Measurements from ENCODE around the gene ZFAND5.

The ZFAND5 gene

DNA sequence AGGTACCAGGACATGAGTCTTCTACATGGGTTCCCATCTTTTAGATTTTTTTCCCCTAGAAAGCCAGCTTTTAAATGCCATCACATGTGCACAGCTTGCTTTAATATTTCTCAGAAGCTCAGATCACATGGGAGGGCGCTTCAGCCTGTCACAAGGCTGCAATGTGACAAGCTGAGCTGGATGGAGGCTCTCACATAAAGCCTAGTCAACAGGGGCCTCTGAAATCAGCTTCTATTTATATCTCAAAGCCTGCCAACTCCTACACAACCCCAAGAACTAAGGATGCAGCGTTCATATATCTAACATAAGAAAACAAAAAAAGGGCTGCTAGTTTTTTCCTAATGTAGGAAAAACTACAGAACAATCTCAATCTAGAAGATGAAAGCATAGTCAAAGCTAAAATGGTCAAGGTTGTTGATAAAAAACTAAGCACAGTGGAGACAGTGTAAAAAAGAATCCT is 2.3 kb downstream of the ZFAND5 start:
- DNase-seq, result peak; percentile 26

DNA sequence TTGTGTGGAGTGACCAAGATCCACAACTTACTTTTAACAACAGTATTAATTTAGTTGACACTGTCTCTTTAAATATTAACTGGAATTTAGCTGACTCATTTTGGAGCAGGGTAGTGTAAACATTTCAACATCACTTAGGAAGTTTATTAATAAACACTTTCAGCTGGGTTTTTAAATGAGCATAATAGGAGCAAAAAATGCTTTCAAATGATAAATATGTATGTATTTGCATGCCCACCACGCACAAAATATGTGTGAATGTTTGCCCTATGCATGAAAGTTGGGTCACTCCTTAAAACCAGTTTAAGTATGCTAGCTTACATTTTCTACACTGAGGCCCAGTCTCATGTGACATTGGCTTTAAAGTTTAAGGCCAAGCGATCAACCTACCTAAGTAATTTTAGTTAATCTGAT is 2.9 kb downstream of the ZFAND5 start:
- no peak for DNase-seq

DNA sequence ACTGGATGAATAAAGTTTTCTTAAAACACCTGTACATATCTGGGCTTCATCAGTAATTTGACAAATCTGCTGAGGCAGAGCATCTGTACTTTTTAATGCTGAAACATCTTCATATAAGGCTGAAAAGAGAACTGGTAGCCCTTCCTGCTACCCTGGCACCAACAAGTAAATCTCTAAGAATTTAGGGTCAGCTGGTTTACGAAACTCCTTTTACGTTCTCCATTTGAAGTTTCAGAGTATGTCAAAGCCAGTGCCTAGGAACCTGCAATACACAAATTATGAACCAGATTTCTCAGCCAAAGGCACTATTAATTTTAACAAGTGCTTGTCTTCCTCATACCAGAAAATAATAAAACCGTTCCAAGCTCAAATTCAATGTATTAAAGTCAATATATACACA is 3.8 kb downstream of the ZFAND5 start:
- no peak for DNase-seq

DNA sequence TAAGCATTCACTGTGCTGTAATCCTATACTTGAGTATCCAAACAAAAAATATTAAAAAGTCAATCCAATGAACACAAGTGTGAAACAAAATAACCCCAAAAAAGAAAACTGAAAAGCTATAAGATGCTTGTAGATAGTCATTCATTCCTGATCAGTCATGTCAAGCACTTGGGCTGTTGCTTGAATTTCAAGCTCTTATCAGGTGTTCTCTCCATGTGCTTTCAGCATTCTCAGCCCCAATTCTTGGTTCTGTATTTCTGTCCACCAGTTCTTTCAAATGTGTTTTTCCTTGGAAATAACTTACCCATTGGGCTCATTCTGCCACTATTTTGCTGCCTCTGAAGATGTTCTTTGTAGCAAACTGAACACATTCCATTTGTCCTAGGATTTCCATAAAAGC is 4.7 kb downstream of the ZFAND5 start:
- DNase-seq, result no peak

DNA sequence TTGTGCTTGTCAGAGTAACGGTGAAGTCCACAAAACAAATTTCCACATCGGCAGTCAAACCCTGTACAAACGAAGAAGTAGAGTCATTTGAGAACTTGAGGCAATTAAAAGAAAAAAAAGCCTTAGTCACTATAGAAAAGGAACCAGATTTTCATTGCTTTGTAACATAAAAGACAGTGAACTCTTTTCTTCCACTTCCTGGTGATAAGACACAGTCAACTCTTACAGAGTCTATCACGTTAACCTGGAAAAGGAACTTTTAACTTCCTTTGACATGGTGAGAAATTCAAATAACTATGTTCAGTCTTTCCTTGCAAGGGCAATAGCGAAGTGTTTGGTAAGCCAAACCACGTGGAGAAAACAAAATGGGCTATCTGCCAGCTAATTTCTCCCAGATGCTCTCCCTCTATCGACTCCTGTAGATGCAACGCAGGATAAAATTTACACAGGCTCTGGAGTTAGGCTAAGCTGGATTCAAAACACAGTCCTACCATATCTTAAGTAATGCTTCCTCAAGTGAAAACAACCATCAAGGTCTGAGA is 8.9 kb downstream of the ZFAND5 start:
- no peak for DNase-seq

DNA sequence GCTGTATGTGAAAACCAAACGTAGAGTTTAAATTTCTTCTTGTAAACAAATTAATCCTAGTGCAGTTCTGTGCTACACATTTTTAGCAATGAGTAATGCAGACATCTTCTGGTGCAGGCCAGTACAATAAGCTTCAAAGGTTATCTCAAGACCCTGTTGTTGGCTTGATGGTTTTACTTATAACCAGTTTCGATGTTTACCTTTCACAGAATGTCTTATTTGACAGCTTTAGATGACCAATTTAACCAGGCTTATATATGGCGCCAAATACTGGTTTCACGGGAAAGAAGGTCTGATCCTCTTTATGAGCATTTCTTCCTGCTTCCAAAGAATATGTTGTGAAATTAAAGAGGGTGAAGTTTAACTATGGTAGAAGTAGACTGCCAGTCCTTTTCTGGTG is 9.9 kb downstream of the ZFAND5 start:
- DNase-seq, result no peak

DNA sequence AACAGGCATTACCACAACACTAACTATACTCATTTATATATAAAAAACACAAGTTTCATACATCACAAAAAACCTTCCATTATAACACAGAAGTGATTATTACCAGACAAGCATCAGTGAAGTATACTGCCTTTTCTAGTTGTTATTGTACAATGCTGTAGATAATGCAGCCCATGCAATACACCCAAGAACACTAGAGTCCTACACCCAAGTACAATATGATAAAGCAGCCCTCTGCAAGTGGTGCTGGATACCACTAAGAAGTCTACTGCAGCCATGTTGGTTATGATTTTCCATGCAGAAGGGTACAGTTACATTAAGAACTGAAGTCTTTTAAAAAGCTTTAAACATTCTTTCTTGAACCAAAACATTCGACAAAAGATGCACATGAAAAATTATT is 10.3 kb downstream of the ZFAND5 start:
- no peak for DNase-seq

DNA sequence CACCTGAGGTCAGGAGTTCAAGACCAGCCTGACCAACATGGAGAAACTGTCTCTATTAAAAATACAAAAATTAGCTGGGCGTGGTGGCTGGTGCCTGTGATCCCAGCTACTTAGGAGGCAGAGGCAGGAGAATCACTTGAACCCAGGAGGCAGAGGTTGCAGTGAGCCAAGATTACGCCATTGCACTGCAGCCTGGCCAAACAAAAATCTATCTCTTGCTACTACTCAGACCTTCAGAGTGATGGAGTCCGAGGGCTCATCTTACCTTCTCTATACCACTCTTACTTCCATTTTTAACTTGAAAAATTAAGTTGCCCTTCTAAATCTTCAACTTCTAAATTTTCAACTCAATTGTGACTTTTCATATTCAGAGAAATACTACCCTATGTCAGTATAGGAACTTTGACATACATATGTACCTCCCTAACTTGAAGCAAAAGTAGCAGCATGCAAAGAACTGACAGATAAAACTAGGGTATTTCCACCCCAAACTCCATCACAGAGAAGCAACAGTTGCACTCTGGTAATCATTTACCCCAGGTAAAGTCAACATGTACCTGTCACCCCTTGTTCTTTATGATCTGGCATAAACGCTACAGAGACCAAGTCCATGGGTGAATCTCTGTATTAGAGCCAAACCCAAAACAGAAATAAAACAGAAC is 11.4 kb downstream of the ZFAND5 start:
- DNase-seq, result no peak

DNA sequence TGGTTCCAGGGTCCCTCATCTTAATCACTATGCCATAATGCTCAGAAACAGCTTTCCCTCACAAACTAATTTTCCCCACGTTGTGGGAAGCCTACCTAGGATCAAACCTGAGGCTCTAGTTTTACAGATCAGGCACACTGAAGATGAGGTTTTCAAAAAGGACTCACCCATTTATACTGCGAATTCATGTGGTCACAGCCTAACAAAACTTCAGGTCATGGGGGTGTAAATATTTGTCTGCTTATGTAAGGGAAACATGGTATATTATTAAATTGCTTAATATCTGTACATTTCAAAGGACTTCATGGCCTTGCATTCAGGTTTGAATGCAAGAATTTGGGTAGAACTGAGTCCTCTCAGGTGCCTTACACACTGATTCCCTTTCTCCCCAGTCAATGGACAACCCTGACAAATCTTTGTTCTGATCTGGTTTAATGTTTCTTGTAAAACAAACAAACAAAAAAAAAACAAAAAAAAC is 12.1 kb downstream of the ZFAND5 start:
- no peak for DNase-seq

DNA sequence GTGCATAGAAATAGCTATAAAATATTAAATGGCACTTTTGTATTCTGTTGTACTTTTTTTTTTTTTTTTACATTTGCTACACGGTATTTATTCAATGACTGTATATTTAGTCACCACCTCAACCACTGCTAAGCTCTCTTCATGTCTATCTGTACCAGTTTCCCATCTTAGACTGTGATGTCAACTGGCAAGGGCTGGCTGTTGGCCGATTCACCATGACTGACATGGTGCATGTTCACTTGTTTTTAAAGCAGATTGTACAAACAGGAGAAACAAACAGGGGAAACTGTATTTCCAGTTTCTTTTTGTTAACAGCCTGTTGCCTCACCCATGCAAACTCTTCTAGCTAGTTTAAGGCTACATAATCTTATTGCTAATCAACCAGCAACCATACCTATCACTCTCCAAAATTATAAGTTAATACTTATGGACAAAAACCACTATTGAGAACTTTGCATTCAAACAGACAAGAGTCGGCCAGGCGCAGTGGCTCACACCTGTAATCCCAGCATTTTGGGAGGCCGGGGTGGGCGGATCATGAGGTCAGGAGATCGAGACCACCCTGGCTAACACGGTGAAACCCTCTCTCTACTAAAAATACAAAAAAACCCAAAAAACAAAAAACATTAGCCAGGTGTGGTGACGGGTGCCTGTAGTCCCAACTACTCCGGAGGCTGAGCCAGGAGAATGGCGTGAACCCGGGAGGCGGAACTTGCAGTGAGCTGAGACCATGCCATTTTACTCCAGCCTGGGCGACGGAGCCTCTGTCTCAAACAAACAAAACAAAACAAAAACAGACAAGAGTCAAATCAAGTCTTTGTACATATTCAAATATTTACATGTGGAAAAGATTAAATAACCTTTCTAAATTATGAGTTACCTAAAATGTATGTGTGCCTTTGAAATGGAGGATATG is 13.2 kb downstream of the ZFAND5 start:
- DNase-seq, result no peak

DNA sequence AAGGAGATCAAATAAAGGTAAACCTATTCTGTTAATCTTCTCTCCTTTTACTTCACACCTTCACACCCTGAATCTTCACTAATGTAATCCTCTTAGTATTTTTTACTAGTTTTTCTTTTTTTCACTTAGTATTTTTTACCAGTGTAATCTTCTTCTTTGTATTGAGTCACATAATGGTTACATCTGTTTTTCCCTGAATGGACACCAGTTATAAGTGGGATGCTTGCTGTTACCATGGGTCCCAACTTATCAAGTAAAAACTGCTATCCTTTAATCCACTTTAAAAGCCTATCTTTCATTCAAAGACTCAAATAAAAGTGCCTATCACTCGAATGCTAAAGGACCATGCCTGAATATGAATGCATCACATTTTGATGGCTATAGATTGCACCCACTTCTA is 15.1 kb downstream of the ZFAND5 start:
- DNase-seq, result no peak

DNA sequence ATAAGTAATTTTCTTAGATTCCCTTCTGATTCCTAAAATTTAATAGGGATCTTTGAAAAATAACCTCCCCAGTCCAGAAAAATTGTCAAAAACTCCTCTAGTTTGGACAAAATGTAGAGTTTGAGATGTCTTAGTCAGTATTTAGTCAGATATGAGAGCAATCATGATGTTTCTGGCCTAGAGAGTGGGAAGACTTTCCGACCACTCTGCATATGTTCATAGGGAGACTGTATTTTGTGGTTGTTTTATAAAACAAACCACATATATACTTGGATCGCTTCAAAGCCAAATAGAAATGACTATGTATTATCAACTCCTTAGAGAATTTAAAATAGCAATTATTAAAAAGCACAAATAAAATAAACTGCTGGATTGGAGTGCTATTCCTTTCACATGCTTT is 15.8 kb downstream of the ZFAND5 start:
- no peak for DNase-seq

DNA sequence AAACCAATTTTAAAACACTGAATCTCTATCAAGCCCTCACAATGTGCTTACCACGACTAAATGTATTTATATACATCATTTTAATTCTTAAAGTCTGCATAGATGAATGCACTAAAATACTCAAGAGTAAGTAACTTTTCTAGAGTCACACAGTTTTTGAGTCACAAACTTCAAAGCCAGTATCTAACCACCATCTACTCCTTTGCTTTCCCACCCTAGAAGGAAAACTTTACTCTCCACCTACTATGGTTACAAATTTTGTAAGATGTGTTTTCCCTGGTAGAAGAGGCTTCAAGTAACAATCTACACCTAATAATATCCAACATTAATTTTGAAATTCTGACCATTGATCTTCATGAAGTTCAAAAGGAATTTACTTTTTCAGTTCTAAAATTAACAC is 18.7 kb downstream of the ZFAND5 start:
- no peak for DNase-seq

DNA sequence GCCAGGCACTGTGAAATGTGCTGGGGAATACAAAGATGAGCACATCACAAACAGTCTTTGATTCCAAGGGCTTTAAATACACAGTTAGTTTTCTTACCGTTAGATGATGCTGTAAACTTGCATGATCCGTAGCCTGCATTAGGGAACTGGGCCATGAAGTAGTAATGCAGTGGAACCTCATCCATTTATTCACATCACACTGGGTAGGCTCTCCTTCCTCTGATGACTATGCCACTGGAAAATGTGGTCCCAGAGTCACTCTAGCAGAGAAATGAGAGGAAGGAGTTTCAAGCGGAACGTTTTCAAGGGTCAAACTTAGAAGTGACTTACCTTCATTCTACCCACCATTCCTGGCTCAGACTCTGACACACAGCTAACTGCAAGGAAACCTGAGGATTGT is 26.4 kb downstream of the ZFAND5 start:
- no peak for DNase-seq

DNA sequence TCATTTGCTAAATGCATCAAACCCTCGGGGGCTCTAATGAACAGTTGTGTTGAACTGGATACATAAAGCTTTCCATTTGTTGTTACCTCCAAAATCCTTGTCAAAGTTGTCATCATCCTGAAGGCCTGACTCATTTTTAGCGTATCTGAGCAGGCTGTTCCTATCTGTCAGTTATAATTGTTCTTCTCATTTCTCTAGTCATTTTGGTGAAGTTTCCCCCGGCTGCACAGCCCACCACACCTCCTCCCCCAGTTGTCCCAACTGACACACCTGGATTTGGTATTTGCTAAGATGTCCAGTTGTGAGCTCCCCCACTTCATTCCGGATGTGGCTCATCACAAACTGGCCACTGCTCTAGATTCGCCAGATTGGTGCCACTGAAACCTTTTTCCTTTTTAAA is 27.7 kb downstream of the ZFAND5 start:
- DNase-seq, result no peak

DNA sequence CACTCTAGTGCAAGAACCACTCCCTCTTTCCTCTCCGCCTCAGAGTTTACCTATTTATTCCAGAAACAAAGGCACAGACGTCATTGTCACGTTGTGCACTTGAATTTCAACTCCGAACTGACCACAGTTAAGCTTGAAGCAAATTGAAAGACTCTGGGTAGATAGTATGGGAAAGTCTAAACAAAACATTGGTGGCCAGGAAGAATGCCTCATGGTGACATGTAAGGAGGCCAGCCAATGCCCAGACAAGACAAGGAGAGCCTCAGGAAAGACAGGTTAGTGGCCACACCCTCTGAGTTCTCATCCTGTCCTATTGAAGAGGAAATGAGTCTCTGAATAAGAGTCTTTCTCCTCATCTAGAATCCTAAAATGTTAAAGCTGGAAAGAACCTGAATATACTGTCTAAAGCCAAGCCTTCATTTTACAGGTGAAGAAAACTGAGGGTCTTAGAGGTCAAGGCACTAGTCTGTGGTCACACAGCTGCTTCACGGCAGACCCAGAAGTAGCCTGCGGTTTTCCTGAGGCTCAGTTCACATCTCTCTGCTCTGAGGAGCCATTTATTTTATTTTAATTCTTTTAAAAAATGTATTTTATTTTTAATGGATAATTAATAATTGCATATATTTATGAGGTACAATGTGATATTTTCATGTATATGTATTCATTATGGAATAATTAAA is 30.2 kb downstream of the ZFAND5 start:
- DNase-seq, result no peak

DNA sequence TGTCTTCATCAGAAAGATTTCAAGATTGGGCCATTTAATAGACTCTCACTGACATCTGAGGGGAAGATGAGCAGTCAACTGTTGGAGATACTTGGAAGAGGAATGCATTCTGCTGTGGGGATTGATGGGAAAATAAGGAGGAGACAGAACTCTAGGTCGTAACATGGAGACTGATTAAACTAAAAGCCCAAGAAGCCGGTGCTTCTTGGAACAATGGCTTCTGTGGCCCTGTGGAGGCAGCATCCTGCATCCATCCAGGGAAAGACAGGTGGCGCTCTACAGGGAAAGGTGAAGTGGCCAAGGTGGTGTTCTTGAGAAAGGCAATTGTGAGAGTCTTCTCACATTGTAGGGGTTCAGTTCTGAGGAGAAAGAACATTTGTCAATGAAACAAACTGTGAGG is 31.3 kb downstream of the ZFAND5 start:
- no peak for DNase-seq

DNA sequence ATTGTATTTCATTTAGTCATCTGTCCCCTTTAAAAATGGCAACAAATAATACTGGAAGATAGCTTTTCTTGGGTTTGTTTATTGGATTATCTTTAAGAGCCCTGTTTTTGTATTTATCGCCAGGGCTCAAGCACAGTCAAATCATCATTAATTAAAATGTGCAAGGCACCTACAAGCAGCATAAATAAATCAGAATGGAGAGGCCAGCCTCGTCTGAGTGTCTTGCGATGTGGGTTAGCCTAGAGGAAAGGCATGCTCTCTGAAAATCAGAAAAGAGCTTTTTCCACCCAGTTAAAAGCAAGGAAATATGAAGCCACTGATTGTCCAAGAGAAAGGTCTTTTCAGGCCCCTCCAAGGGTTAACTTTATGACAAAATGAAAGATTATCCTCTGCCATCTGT is 31.8 kb downstream of the ZFAND5 start:
- DNase-seq, result no peak

DNA sequence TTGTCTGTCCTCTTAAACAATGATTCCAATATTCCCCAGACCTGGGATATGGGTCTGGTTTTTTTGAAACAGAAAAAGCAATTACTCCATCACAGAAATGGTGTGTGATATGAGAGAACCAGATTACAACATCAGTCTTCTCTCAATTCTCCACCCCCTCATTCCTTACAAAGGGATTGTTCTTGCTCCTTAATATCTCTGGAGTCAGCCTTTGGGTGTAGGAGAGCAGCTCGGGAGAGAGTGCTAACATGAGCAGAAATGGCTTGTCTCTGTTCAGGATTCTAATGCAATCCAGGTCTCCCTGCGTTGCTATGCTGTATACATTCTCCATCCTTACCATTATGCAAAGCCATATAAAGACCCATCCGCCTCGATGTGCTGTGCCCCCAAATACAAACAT is 32.7 kb downstream of the ZFAND5 start:
- DNase-seq, result no peak

DNA sequence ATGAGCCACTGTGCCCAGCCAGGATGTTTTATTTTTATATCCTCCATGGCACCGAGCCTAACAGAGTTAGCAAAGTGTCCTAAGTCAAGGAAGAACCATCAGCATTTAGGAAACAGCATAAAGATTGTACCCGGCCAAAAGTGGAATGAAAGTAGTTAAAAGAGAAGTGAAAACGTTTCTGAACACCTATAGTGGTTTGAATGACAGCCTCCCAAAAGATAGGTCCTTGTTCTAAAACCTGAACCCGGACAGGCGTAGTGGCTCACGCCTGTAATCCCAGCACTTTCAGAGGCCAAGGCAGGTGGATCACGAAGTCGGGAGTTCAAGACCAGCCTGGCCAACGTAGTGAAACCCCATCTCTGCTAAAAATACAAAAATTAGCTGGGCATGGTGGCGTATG is 37.4 kb downstream of the ZFAND5 start:
- DNase-seq, result no peak

DNA sequence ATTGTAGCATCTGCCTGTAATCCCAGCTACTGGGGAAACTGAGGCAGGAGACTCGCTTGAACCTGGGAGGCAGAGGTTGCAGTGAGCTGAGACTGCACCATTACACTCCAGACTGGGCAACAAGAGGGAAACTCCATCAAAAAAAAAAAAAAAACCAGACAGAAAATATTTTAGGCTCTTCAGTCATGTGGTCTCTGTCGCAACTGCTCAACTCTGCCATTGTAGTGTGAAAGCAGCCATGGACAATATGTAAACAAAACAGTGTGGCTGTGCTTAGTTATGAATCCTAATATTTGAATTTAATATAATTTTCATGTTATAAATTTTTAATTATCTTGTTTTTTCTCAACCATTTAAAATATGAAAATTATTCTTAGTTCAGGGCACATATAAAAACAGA is 38.4 kb downstream of the ZFAND5 start:
- DNase-seq, result no peak

DNA sequence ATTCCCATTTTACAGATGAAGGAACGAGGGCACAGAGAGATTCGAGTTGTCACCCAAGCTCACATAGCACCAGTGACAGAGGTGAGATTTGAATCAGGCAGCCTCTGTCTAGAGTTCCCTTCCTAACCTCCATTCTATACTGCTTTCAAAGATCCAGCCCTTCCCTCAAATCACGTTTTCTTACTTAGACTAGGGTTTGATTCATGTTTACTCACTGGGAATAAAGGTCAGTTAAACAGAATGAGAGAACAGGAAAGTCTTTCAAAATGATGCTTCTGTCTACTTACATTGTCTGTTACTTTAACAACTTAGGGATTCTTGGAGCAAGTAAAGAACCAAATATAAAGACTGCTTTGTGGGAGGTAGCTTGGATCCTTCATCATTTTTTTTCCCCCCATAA is 40.0 kb downstream of the ZFAND5 start:
- no peak for DNase-seq

DNA sequence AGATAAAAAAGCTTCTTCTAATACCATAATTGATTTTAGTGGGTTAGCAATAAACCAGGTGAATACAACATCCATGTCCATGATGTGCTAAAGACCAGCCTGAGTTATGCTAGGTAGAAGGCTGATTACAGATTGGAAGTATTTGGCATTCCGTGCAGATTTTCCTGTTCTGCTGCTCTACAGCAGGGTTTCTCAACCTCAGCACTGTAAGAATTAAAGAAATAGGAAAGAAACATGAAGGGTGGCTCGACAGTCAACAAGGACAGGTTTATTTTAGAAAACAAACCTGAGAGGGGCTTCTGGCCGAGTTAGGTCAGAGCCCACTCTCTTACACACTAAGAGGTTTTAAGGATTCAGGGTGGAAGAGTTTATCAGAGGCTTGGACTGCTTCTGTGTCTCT is 42.3 kb downstream of the ZFAND5 start:
- DNase-seq, result no peak

DNA sequence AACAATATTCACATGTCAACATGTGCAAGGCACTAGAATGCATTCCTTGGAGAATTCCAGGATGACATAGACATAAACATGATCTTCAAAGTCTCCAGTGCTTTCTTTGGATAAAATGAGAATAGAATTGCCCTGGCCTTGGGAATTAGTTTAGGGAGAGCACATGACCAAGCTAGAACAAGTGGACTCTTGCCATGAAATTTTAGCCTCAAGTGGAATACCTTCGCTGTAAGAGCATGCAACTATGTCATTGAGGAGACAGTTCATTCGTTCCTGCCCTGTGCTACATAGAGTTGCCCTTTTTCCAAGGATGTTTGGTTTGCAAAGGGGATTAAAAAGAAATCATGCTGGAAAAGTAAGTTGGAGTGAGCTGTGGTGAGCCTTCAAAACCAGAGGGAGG is 42.7 kb downstream of the ZFAND5 start:
- DNase-seq, result no peak

Measured in NCI-H2081 treated with DMSO at 0.1 percent for 48 hours (cell line).